GM18519 (cell line): ENCODE results near the gene MBOAT2.
"Not testable (repeated sequence)": the region's sequence is repeated elsewhere in the genome, so short reads cannot be mapped to it uniquely, and the experiment has no call there.

Experiments used
- ATAC-seq: cut with Tn5 transposase; IDR thresholded peaks from one replicate; pipeline ENCODE4 v1.9.1; 2021; ENCODE audit warnings: mild to moderate bottlenecking, moderate library complexity; ENCODE audit not compliant: unreplicated experiment, low FRiP score

MBOAT2 gene

DNA sequence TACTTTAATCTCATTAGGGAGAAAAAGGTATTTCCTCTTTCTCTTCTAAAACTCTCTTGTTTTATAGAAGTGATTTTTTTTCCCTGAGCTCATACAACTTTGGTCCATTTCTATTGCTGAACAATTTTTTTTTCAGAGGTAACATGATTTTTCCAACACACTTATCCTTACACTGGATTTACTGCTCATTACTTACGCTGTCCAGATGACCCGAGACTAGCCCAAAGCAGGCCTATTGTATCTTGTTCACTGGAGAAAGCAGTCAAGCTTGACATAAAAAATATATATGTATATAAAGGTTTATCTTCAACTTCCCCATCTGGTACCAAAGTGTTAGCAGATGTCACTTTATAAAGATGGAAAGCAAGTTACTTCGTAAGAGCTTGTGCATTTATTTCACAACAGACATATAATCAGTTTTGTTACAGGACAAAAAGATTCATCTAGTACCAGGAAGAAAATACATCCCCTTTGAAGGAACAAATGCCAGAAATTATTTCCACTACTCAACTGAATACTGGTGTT lies 95.7 kb downstream of the MBOAT2 start:
- ATAC-seq = no peak

DNA sequence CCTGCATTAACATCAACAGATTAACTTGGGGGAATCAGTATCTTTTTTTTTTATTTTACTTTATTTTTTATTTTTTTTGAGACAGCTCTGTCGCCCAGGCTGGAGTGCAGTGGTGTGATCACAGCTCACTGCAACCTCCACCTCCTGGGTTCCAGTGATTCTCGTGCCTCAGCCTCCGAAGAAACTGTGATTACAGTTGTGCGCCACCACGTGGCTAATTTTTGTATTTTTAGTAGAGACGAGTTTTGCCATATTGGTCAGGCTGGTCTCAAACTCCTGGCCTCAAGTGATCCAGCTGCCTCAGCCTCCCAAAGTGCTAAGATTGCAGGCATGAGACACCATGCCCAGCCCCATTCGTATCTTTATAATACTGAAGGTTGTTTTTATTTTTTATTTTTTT lies 99.6 kb downstream of the MBOAT2 start:
- ATAC-seq = not testable (repeated sequence)

DNA sequence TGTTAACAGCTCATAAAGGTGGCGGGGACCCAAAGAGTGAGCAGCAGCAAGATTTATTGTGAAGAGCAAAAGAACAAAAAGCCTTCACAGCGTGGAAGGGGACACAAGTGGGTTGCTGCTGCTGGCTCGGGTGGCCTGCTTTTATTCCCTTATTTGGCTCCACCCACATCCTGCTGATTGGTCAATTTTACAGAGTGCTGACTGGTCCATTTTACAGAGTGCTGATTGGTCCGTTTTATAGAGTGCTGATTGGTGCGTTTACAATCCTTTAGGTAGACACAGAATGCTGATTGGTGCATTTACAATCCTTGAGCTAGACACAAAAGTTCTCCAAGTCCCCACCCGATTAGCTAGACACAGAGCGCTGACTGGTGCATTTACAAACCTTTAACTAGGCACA lies 100.7 kb downstream of the MBOAT2 start:
- ATAC-seq = not testable (repeated sequence)

DNA sequence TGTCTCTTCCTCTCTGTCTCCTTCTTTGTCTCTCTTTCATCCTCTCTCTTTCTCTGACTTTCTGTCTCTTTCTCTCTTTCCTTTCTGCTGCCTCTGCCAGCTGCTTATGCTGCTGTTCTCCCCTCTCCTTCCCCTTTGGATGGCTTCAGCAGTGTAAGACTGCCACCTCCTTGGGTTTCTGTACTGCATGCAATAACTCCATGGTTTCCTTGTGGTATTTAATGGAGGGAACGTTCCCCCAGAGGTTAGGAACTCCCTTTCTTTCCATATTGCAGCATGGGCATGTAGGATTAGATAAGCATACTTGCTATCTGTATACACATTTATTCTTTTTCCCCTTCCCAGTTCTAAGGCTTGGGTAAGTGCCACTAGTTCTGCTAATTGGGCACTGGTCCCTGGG lies 106.3 kb downstream of the MBOAT2 start:
- ATAC-seq = not testable (repeated sequence)

DNA sequence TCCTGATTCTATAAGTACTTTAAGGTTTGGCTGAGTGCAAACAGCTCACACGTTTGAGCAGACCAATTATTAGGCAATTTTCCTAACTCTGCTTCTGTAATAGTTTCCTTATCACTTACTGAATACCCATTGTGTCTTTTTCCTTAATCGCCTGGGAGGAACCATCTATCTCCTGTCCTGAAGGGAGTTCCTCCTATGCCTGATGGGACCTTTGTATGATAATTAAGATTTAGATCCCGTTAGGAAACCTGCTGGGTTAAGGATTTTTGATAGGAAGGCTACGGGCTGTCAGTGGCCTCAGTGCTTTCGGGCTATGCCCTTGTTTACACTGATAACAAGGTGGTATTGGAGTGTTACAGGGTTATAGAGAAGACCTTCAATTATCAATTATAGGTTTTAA lies 106.8 kb downstream of the MBOAT2 start:
- ATAC-seq = not testable (repeated sequence)

DNA sequence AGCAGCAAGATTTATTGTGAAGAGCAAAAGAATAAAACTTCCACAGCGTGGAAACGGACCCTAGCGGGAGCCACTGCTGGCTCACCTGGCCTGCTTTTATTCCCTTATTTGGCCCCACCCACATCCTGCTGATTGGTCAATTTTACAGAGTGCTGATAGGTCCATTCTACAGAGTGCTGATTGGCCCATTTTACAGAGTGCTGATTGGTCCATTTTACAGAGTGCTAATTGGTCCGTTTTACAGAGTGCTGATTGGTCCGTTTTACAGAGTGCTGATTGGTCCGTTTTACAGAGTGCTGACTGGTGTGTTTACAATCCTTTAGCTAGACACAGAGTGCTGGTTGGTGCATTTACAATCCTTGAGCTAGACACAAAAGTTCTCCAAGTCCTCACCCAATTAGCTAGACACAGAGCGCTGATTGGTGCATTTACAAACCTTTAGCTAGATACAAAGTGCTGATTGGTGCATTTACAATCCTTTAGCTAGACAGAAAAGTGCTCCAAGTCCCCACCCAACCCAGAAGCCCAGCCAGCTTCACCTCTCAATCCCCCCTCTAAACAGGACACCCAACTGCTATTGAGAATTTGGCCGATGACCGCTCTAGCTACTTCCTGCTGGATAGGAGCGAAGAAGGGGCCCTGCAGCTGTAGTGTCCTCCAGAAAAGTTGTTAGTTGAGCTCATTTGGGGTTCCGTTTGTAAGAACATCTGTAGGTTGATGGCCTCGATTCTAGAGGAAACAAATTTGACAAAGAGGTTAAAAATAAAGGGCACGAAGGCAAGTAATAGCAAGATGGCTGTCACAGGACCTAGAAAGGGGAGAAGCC lies 108.2 kb downstream of the MBOAT2 start:
- not testable (repeated sequence) for ATAC-seq

DNA sequence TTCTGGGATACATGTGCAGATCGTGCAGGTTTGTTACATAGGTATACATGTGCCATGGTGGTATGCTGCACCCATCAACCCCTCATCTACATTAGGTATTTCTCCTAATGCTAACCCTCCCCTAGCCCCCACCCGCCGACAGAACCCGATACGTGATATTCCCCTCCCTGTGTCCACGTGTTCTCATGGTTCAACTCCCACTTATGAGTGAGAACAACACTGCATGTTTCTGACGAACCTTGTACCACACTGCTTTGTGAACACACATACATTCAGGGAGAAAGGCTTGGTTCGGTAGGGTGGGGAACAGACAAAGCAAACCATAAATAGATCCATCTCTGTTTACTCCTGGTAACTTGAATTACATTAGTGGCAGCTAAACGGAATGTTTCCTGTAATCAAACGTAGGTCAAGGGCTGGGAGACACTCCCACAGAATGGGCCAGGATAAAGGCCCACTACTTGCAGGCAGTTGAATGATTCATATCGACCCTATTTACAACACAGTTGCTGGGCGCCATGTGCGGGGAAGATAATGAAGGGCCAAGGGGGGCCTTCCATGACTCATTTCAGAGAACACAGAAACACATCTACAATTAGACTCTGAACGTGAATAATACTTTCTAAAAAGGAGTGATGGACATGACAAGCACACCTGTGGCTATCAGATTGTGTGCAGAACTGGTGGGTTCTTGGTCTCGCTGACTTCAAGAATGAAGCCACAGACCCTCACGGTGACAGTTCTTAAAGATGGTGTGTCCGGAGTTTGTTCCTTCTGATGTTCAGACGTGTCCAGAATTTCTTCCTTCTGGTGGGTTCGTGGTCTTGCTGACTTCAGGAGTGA lies 109.3 kb downstream of the MBOAT2 start:
- ATAC-seq = no peak

DNA sequence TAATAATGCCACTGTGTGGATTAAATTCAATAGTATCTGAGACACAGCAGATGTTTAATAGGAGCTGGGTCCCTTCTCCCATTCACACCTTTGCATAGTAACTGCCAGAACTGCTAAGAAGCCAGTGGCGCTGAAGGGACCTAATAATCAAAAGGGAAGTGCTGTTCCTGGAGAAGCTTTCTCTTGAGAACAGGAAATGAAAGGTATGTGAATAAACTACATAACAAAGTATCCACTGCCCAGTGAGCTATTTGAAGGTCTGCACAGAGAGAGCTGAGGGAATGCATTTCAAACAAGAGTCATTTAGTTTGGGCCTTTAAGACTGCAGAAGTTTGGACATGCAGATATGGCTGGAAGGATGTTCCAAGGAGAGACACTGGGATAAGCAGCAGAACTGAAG lies 110.0 kb downstream of the MBOAT2 start:
- ATAC-seq = no peak

DNA sequence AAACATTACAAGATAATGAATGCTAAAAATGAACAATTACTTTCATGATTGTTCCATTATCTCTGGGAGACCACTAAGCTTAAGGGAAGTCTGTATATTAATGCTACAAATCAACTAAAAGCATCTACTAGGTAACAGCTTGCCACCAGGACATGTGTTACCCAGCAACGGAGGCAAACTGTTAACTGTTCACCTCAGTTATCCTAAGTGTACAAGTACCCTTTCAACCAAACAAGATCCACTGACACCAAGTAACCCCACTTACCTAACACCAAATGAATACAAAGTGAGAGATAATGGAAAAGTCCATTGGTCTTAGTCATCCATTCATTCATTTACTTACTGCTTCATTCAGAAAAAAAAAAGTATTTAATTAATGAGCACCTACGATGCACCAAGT lies 111.4 kb downstream of the MBOAT2 start:
- ATAC-seq = no peak

DNA sequence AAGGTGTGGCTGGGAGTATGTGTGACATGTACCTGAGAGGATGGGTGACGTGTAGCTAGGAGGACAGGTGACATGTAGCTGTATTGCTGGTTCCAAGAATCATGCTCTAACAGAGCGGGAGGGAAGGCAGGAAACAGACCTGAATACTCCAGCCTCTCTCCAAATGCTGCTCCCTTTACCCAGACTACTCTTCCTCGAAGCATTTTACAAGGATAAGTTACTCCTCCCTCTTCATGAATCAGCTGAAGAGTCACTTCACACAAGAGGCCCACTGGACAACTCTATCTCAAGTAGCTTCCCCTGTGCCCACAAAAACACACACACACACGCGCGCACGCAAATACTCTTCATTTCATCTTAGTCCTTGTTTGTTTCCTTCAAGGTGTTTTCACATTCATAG lies 113.5 kb downstream of the MBOAT2 start:
- ATAC-seq = no peak

DNA sequence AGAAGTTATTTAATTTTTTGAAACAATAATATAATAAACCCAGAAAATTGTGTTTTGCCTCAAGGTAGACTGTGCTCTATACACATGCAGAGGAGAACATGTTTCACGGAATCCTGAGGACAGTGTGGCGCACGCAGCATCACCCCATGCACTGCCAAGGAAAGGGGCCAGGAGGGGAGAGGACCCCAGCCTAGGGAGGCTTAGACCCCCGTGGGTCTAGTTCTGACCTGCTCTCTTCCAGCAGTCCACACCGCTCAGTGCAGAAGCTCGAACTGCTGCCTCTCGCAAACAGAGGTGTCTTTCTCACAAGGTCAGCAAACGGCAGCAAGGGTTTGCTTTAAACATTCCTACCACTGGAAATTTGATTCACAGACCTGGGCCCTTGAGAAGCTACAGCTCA lies 114.5 kb downstream of the MBOAT2 start:
- ATAC-seq = no peak

DNA sequence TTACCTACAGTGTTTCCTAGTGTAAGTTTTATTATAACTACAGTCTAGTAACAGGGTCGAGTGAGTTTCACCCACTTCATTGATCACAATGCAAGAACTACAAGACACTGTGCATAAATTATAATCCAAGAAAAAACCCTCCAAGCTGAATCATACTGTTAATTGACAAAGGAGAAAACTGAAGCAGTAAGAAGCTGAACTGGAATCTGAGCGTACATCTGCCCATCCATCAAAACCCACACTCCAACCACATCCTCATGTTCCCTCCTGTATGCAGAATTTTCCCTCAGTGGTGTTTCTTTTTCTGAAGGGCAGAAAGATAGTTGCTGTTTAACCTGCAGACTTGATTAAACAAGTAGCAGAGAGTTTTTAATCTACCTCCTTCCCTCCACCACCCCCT lies 116.6 kb downstream of the MBOAT2 start:
- no peak for ATAC-seq

DNA sequence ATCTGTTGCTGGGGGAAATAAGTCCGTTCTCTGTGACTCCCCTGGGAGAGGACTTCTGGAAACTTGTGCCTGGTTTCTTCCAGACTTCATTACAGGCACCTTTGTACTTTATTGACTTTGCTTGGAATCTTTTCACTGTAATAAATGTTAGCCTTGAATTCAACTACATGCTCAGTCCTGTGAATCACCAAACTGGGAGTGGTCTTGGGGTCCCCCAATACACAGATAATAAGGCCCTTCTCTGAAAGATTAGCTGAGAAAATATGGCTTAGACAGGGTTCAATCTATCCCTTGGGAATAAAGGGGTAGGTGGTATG lies 117.3 kb downstream of the MBOAT2 start:
- no peak for ATAC-seq

DNA sequence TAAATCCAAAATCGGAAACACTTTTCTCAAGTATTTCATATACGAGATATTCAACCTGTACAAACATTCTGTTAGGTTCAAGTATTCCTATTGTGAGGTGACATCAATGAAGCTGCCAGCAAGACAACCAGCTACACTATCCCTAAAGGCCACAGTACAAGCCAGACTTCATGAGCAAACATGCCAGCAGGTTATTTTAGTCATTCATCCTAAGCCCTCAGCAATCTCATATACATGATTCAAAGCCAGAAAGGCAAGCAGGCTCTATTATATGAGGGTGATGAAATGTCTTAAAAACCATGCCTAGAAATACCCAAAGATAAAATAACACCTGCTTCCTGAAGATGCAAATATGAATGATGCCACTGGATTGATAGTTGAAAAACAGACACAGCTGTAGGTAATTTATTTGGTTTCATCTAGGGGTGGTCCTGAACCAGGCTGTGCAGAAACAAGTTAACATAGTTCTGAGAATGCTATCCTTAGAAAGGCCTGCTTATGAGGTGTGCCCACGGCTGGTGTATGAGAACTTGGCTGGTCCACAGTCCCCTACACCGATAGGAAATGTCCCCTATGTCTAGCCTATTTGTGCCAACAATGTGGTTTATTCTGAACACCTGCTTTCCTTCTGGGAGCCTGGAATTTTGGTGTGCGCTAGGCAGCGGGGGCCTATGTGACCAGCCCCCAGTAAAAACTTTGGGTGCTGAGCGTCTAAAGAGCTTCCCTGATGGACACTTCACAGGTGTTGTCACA lies 117.9 kb downstream of the MBOAT2 start:
- no peak for ATAC-seq

DNA sequence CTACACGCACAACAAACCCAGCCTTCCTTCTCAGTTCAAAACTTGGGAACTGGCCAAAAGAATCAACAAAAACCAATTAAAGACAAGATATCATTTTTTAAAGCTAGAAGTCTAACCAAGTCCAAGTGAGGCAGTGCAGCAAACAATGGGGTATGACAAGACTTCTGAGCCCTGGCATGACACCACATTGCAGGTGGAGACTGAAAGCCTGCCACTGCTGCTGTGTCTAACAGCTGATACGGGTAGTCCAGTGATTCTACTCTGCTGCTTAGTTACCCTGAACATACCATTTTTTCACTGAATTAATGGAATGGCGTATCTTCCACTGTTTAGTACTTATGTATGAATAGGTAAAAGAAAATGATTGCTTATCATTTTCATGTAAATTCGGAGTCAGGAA lies 118.7 kb downstream of the MBOAT2 start:
- no peak for ATAC-seq

DNA sequence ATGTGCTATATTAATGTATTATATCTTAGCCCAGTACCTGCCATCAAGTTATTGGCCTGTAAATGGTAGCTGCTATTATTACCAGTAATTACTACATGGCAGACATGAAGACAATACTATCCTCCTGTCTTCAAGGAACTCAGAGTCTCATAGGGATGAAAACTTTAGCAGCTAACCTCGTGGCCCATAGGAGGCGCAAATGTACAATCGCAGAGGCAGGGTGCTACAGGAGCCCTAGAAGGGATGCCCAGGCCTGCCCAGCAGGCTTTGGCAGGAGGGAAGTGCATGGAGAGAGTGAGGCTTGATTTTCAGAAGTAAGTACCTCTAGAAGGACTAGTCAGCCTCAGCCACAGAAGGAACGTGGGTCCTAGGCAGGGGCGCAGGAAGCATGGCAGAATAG lies 121.4 kb downstream of the MBOAT2 start:
- no peak for ATAC-seq

DNA sequence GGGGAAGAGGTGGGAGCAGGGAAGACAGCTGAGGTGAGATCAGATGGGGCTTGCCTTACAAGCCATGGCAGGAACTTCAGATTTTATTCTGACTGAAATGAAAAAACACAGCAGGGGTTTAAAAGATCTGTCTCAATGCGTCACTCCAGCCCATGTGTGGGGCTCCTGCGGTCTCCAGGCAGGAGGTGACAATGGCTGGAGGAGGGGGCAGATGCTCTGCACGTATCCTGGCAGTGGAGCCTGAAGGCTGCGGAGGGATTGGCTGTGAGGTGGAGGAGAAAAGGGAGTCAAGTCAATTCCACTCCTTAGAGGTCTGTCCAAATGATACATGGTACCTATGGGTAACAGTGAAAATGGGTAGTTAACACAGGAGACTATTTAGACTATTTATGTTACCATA lies 125.6 kb downstream of the MBOAT2 start:
- ATAC-seq = no peak

DNA sequence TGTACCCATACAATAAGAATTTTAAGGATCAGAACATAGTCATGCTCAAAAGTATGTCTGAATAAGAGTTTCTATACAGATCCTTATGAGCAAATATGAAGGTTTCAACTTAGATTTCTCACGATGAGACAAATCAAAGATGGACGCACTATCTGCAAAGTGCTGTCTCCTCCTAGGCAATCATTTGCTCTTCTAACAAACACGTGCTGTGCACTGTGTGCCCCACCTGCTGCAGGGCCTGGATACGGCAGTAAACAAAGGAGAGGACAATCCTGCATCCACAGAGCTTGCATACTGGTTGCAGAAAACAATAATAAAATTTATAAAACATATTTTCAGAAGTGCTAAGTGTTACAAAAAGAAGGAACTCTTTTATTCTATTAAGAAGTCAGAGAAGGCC lies 126.2 kb downstream of the MBOAT2 start:
- no peak for ATAC-seq

DNA sequence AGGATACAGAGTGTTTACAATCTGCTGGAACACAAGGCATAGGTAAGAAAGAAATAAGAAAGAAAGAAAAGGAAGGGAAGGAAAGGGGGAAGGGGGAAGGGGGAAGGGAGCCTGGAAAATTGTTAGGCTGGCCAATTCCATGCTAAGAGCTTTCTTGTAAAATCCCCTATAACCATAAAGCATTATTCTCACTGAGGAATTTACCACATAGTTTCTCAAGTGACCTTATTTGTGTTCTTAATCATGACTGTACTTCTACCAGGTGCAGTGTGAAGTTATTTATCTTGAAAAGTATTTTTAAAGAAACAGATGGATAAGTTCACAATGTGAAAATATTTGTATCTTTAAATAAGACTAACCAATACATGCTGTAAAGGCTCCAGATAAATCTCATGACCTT lies 126.9 kb downstream of the MBOAT2 start:
- ATAC-seq = no peak

DNA sequence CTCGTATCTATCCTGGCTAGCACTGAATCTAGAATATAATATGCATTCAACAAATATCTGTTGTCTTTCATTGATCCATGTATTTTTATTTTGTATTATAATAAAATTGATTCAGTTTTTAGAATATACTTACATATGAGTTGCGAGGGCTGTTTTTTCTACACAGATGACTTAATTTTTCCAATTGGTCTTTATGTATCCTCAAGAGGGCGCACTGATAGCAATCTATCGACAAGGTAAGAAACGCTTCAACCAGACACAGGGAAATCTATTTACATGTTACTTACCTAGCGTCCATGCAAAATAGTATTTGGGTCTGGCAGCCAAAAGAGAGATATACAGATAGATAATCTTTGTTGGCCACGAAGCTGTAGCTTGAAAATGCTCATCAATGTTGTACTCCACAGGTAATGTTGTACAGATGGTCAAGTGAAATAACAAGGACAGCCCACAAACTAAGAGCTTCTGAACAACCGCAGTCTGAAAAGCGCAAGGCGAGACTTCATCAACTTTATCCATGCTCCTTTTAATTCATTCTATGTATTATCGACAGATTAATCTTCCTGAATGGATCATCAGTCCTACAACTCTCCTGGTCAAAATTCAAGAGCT lies 130.6 kb downstream of the MBOAT2 start:
- no peak for ATAC-seq

DNA sequence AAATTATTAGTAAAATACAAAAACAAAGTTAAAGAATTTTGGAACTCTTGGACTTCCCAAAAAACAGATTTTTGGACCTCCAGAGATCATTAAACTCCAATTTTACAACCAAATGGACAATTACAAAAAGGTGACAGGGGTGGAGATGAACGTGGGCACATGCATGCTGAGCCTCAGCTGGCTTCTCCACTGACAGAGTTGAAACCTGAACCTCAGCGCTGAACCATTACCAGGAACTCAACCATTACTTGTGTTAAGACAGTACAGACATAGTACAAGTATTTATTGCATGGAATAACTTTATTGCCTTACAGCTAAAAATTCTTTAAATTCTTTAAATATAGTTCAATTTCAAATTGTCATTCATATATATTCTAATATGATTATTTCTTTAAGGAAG lies 133.0 kb downstream of the MBOAT2 start:
- ATAC-seq = no peak
